VCaP (cell line): ENCODE results near the gene S100A2.

Experiments used
- H3K27ac ChIP-seq: fragments of 450-650 bp; 2 replicates; pipeline ENCODE4 v1.5.1; 2017
- CTCF ChIP-seq: fragments of 450-650 bp; conservative IDR thresholded peaks from 2 replicates; pipeline ENCODE4 v1.5.1; 2017; ENCODE audit warnings: mild to moderate bottlenecking, moderate library complexity

Gene S100A2

GRCh38 chr1:153565529-153566374 lies at the start of gene S100A2:
Gene S100A2 (minus strand): TSS chr1:153565844. CDS start chr1:153563877, 1,967 bp downstream.
- no peak for TF ChIP-seq CTCF
- no peak within 1 kb of the TSS for H3K27ac ChIP-seq

- no peak overlapping the region for H3K27ac ChIP-seq
- TF ChIP-seq CTCF, result no peak
These were observed 49.8 kb upstream of the S100A2 start for GRCh38 chr1:153615406-153615805.

GRCh38 chr1:153614906-153615305 lies 49.3 kb upstream of the S100A2 start:
- no peak overlapping the region for H3K27ac ChIP-seq
- no peak for TF ChIP-seq CTCF

- no peak overlapping the region for H3K27ac ChIP-seq
- TF ChIP-seq CTCF, result no peak
These were observed 48.7 kb upstream of the S100A2 start for GRCh38 chr1:153614189-153614900.

GRCh38 chr1:153613406-153613805 lies 47.8 kb upstream of the S100A2 start:
- TF ChIP-seq CTCF, result no peak

GRCh38 chr1:153612755-153613331 lies 47.2 kb upstream of the S100A2 start, which contains the start of gene S100A16:
Gene S100A16 (minus strand): TSS chr1:153613137. CDS start chr1:153608151, 4,986 bp downstream.
- no peak for TF ChIP-seq CTCF
- no peak within 1 kb of the TSS for H3K27ac ChIP-seq

More at GRCh38 chr1:153613406-153613805, 47.8 kb upstream of the S100A2 start:
- no peak overlapping the region for H3K27ac ChIP-seq
